Measurements from ENCODE around the gene STIM1. TPM values are rescaled to one million over a fixed set of nuclear protein-coding genes. Genes with fewer than 3 reads are reported as not detected.
"Not testable (repeated sequence)": the region's sequence is repeated elsewhere in the genome, so short reads cannot be mapped to it uniquely, and the experiment has no call there.

STIM1 gene
- total RNA-seq, 1 donor from 2014 or later: 40.4 TPM

GRCh38 chr11:3877364-3878257 is 22.1 kb downstream of the STIM1 start:
- intact Hi-C loops (cut with DNase I): no loop called here
- DNase-seq (ENCODE audit: low spot score): no peak

GRCh38 chr11:3878258-3878584 is 22.8 kb downstream of the STIM1 start:
- no peak for DNase-seq (ENCODE audit: low spot score)
- intact Hi-C loops (cut with DNase I): no loop called here

GRCh38 chr11:3879216-3879966 is 23.9 kb downstream of the STIM1 start:
- intact Hi-C loops (cut with DNase I): no loop called here
- no peak for DNase-seq (ENCODE audit: low spot score)

GRCh38 chr11:3879967-3880542 is 24.6 kb downstream of the STIM1 start:
- no peak for DNase-seq (ENCODE audit: low spot score)
- intact Hi-C loops (cut with DNase I): no loop called here

- DNase-seq (ENCODE audit: low spot score): no peak
- intact Hi-C loops (cut with DNase I): no loop called here
Measured at GRCh38 chr11:3880724-3881123, 25.3 kb downstream of the STIM1 start.

- no peak for DNase-seq (ENCODE audit: low spot score)
- intact Hi-C loops (cut with DNase I): no loop called here
Measured at GRCh38 chr11:3882655-3883054, 27.2 kb downstream of the STIM1 start.

GRCh38 chr11:3885855-3886254 is 30.4 kb downstream of the STIM1 start:
- no peak for DNase-seq (ENCODE audit: low spot score)
- intact Hi-C loops (cut with DNase I): no loop called here

GRCh38 chr11:3886985-3887384 is 31.5 kb downstream of the STIM1 start:
- DNase-seq (ENCODE audit: low spot score): no peak
- intact Hi-C loops (cut with DNase I): no loop called here

GRCh38 chr11:3888876-3889275 is 33.4 kb downstream of the STIM1 start:
- intact Hi-C loops (cut with DNase I): no loop called here
- DNase-seq (ENCODE audit: low spot score): no peak

GRCh38 chr11:3890014-3890413 is 34.5 kb downstream of the STIM1 start:
- intact Hi-C loops (cut with DNase I): no loop called here
- no peak for DNase-seq (ENCODE audit: low spot score)

GRCh38 chr11:3890806-3891205 is 35.3 kb downstream of the STIM1 start:
- no peak for DNase-seq (ENCODE audit: low spot score)
- intact Hi-C loops (cut with DNase I): no loop called here

- DNase-seq (ENCODE audit: low spot score): no peak
- intact Hi-C loops (cut with DNase I): no loop called here
Measured at GRCh38 chr11:3891751-3892150, 36.3 kb downstream of the STIM1 start.

- no peak for DNase-seq (ENCODE audit: low spot score)
- intact Hi-C loops (cut with DNase I): no loop called here
Measured at GRCh38 chr11:3892156-3892555, 36.7 kb downstream of the STIM1 start.

- DNase-seq (ENCODE audit: low spot score): no peak
- intact Hi-C loops (cut with DNase I): no loop called here
Measured at GRCh38 chr11:3893311-3893710, 37.8 kb downstream of the STIM1 start.

- DNase-seq (ENCODE audit: low spot score): peak; percentile 79
- intact Hi-C loops (cut with DNase I): no loop called here
Measured at GRCh38 chr11:3894128-3894731, 38.8 kb downstream of the STIM1 start.

GRCh38 chr11:3896644-3897043 is 41.2 kb downstream of the STIM1 start:
- no peak for DNase-seq (ENCODE audit: low spot score)
- intact Hi-C loops (cut with DNase I): no loop called here

- DNase-seq (ENCODE audit: low spot score); intact Hi-C loops (cut with DNase I): not testable (repeated sequence)
Measured at GRCh38 chr11:3900230-3900629, 44.8 kb downstream of the STIM1 start.

- intact Hi-C loops (cut with DNase I): no loop called here
- no peak for DNase-seq (ENCODE audit: low spot score)
Measured at GRCh38 chr11:3901249-3902025, 46.0 kb downstream of the STIM1 start.

- no peak for DNase-seq (ENCODE audit: low spot score)
- intact Hi-C loops (cut with DNase I): no loop called here
Measured at GRCh38 chr11:3902441-3902840, 47.0 kb downstream of the STIM1 start.

Measured in cardiac septum (tissue), 1 donor.